Stimulated activated CD4-positive, alpha-beta T cell treated with anti-CD3 and anti-CD28 coated beads, Interleukin-12 subunit alpha, Interleukin-12 subunit beta, amount 100 ng/mL, for 48 hours (primary cell): Measurements from ENCODE around the gene NPIPA7.
"Not testable (repeated sequence)": the region's sequence is repeated elsewhere in the genome, so short reads cannot be mapped to it uniquely, and the experiment has no call there.

Experiments used
- DNase-seq, 3 donors: peaks; one replicate each; pipeline ENCODE4 v3.0.0-alpha.2; 2020; ENCODE audit warnings: low read depth in 2 of 3, low spot score in 1 of 3

The NPIPA7 gene

DNA sequence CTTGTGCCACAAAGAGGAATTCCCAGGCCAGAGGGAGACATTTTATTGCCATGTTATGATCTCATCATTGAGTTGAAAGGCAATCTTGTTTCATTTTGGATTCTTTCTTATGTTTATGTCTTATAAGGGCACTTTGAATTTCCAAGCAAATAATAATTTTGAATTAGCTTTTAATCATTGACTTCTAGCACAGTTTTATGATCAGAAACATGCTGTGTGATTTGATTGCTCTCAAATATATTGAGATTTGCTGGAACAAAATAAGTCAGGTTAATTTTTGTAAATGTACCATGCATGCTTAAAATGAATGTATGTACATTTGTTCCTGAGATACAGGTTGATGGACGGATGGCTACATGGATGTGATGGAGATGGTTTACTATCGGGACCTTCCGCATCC, at the start of gene NPIPA7:
Gene NPIPA7, plus strand, starts transcription at position 301 of the 400 bp plus-strand sequence. CDS start 105 bp downstream, outside the sequence.
- not testable (repeated sequence) for DNase-seq

DNA sequence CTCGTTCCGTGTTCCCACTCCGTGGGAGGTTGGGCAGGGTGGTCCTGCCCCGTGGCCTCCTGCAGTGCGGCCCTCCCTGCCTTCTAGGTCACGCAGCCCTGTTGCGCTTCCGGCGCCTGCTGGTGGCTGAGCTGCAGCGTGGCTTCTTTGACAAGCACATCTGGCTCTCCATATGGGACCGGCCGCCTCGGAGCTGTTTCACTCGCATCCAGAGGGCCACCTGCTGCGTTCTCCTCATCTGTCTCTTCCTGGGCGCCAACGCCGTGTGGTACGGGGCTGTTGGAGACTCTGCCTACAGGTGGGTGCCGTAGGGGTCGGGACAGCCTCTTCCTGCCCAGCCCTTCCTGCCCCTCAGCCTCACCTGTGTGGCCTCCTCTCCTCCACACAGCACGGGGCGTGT, 47.5 kb upstream of the NPIPA7 start:
- DNase-seq, result not testable (repeated sequence)

DNA sequence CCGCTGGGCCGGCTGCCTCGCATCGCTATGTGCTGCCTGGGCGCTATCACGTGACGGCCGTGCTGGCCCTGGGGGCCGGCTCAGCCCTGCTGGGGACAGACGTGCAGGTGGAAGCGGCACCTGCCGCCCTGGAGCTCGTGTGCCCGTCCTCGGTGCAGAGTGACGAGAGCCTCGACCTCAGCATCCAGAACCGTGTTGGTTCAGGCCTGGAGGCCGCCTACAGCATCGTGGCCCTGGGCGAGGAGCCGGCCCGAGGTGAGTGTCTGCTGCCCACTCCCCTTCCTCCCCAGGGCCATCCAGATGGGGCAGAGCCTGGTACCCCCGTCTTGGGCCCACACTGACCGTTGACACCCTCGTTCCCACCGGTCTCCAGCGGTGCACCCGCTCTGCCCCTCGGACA, 21.4 kb upstream of the NPIPA7 start:
- DNase-seq, result not testable (repeated sequence)

DNA sequence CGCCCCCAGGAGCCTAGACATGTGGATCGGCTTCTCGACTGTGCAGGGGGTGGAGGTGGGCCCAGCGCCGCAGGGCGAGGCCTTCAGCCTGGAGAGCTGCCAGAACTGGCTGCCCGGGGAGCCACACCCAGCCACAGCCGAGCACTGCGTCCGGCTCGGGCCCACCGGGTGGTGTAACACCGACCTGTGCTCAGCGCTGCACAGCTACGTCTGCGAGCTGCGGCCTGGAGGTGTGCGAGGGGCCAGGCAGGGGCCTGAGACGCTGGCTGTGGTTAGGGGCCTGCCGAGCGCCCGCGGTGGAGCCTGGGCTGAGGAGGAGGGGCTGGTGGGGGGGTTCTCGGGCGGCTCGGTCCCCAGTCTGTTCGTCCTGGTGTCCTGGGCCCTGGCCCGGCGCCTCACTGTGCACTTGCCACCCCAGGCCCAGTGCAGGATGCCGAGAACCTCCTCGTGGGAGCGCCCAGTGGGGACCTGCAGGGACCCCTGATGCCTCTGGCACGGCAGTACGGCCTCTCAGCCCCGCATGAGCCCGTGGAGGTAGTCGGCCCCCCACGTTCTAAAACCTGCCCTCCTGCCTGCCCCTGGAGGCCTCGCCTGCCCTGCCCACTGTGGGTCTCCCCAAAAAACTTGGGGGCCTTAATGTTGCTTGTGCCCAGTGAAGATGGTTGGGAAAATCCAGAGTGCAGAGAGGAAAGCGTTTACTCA, 20.2 kb upstream of the NPIPA7 start:
- not testable (repeated sequence) for DNase-seq

DNA sequence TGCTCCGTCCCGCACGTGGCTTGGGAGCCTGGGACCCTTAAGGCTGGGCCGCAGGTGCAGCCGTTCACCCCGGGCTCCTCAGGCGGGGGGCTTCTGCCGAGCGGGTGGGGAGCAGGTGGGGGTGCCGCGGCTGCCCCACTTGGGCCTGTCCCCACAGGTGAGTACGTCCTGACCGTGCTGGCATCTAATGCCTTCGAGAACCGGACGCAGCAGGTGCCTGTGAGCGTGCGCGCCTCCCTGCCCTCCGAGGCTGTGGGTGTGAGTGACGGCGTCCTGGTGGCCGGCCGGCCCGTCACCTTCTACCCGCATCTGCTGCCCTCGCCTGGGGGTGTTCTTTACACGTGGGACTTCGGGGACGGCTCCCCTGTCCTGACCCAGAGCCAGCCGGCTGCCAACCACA, 15.3 kb upstream of the NPIPA7 start:
- not testable (repeated sequence) for DNase-seq

DNA sequence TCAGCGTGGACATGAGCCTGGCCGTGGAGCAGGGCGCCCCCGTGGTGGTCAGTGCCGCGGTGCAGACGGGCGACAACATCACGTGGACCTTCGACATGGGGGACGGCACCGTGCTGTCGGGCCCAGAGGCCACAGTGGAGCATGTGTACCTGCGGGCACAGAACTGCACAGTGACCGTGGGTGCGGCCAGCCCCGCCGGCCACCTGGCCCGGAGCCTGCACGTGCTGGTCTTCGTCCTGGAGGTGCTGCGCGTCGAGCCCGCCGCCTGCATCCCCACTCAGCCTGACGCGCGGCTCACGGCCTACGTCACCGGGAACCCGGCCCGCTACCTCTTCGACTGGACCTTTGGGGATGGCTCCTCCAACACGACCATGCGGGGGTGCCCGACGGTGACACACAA, 14.8 kb upstream of the NPIPA7 start:
- DNase-seq, result not testable (repeated sequence)

DNA sequence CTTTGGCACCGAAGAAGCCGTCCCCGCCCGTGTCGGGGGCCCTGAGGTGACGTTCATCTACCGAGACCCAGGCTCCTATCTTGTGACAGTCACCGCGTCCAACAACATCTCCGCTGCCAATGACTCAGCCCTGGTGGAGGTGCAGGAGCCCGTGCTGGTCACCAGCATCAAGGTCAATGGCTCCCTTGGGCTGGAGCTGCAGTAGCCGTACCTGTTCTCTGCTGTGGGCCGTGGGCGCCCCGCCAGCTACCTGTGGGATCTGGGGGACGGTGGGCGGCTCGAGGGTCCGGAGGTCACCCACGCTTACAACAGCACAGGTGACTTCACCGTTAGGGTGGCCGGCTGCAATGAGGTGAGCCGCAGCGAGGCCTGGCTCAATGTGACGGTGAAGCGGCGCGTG, 14.2 kb upstream of the NPIPA7 start:
- DNase-seq, result not testable (repeated sequence)

DNA sequence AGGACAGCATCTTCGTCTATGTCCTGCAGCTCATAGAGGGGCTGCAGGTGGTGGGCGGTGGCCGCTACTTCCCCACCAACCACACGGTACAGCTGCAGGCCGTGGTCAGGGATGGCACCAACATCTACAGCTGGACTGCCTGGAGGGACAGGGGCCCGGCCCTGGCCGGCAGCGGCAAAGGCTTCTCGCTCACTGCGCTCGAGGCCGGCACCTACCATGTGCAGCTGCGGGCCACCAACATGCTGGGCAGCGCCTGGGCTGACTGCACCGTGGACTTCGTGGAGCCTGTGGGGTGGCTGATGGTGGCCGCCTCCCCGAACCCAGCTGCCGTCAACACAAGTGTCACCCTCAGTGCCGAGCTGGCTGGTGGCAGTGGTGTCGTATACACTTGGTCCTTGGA, 13.6 kb upstream of the NPIPA7 start:
- not testable (repeated sequence) for DNase-seq

DNA sequence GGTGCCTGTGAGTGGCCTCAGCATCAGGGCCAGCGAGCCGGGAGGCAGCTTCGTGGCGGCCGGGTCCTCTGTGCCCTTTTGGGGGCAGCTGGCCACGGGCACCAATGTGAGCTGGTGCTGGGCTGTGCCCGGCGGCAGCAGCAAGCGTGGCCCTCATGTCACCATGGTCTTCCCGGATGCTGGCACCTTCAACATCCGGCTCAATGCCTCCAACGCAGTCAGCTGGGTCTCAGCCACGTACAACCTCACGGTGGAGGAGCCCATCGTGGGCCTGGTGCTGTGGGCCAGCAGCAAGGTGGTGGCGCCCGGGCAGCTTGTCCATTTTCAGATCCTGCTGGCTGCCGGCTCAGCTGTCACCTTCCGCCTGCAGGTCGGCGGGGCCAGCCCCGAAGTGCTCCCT, 13.1 kb upstream of the NPIPA7 start:
- not testable (repeated sequence) for DNase-seq

DNA sequence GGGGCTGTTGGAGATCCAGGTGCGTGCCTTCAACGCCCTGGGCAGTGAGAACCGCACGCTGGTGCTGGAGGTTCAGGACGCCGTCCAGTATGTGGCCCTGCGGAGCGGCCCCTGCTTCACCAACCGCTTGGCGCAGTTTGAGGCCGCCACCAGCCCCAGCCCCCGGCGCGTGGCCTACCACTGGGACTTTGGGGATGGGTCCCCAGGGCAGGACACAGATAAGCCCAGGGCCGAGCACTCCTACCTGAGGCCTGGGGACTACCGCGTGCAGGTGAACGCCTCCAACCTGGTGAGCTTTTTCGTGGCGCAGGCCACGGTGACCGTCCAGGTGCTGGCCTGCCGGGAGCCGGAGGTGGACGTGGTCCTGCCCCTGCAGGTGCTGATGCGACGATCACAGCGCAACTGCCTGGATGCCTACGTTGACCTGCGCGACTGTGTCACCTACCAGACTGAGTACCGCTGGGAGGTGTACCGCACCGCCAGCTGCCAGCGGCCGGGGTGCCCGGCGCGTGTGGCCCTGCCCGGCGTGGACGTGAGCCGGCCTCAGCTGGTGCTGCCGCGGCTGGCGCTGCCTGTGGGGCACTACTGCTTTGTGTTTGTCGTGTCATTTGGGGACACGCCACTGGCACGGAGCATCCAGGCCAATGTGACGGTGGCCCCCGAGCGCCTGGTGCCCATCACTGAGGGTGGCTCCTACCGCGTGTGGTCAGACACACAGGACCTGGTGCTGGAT, 12.2 kb upstream of the NPIPA7 start:
- DNase-seq, result not testable (repeated sequence)

DNA sequence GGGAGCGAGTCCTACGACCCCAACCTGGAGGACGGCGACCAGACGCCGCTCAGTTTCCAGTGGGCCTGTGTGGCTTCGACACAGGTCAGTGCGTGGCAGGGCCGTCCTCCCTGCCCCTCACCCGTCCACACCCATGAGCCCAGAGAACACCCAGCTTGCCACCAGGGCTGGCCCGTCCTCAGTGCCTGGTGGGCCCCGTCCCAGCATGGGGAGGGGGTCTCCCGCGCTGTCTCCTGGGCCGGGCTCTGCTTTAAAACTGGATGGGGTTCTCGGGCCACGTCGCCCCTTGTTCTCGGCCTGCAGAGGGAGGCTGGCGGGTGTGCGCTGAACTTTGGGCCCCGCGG, 11.7 kb upstream of the NPIPA7 start:
- DNase-seq, result not testable (repeated sequence)

DNA sequence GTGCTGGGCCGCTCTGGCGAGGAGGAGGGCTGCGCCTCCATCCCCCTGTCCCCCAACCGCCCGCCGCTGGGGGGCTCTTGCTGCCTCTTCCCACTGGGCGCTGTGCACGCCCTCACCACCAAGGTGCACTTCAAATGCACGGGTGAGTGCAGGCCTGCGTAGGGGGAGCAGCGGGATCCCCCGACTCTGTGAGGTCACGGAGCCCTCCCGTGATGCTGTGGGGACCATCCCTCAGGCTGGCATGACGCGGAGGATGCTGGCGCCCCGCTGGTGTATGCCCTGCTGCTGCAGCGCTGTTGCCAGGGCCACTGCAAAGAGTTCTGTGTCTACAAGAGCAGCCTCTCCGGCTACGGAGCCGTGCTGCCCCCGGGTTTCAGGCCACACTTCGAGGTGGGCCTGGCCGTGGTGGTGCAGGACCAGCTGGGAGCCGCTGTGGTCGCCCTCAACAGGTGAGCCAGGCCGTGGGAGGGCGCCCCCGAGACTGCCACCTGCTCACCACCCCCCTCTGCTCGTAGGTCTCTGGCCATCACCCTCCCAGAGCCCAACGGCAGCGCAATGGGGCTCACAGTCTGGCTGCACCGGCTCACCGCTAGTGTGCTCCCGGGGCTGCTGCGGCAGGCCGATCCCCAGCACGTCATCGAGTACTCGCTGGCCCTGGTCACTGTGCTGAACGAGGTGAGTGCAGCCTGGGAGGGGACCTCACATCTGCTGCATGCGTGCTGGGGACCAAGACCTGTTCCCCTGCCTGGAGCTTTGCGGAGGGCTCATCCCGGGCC, 9.7 kb upstream of the NPIPA7 start:
- not testable (repeated sequence) for DNase-seq

DNA sequence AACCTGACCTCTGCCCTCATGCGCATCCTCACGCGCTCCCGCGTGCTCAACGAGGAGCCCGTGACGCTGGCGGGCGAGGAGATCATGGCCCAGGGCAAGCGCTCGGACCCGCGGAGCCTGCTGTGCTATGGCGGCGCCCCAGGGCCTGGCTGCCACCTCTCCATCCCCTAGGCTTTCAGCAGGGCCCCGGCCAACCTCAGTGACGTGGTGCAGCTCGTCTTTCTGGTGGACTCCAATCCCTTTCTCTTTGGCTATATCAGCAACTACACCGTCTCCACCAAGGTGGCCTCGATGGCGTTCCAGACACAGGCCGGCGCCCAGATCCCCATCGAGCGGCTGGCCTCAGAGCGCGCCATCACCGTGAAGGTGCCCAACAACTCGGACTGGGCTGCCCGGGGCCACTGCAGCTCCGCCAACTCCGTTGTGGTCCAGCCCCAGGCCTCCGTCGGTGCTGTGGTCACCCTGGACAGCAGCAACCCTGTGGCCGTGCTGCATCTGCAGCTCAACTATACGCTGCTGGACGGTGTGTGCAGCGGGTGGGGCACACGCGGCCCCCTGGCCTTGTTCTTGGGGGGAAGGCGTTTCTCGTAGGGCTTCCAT, 7.7 kb upstream of the NPIPA7 start:
- DNase-seq, result not testable (repeated sequence)

DNA sequence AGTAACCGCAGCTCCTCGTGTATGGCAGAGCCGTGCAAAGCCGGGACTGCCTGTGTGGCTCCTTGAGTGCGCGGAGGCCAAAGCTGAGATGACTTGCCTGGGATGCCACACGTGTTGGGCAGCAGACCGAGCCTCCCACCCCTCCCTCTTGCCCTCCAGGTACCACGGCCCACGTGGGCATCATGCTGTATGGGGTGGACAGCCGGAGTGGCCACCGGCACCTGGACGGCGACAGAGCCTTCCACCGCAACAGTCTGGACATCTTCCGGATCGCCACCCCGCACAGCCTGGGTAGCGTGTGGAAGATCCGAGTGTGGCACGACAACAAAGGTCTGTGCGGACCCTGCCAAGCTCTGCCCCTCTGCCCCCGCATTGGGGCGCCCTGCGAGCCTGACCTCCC, 4.7 kb upstream of the NPIPA7 start:
- DNase-seq, result not testable (repeated sequence)

DNA sequence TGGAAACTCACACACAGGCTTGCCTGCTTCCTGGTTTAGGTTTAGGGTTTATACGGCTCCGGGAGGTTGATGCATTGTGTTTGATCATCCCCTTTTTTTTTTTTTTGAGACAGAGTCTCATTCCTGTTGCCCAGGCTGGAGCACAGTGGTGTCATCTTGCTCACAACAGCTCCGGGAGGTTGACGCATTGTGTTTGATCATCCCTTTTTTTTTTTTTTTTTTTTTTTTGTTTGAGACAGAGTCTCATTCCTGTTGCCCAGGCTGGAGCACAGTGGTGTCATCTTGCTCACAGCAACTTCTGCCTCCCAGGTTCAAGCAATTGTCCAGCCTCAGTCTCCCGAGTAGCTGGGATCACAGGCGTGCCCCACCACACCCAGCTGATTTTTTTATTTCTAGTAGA, 20.7 kb downstream of the NPIPA7 start:
- not testable (repeated sequence) for DNase-seq

DNA sequence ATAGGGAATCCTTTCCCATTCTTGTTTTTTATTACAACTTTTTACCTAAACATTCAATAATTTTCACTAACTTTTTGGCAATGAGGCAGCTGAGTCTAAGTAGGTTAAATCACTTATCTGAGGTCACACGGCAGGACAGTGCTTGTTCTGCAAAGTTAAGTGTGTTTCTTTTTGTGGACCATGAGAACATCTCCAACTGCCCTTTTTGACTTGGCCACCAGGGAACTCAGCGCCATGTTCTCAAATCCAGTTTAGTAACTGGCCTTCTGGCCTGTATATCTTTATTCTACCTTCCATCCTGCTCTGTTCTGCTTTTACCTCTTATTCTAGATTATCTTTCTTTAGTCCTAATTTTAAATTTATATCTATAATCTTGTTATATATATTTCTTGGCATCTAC, 23.4 kb downstream of the NPIPA7 start:
- DNase-seq, result not testable (repeated sequence)

DNA sequence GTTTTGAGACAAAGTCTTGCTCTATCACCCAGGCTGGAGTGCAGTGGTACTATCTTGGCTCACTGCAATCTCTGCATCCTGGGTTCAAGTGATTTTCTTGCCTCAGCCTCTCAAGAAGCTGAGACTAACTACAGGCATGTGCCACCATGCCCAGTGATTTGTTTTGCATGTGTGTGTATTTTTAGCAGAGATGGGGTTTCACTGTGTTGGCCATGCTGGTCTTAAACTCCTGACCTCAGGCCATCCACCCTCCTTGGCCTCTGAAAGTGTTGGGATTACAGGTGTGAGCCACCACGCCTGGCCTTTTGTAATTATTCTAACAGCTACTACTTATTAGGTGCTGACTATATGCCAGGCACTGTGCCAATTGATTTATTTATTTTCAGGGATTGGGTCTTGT, 25.3 kb downstream of the NPIPA7 start:
- DNase-seq, result not testable (repeated sequence)

DNA sequence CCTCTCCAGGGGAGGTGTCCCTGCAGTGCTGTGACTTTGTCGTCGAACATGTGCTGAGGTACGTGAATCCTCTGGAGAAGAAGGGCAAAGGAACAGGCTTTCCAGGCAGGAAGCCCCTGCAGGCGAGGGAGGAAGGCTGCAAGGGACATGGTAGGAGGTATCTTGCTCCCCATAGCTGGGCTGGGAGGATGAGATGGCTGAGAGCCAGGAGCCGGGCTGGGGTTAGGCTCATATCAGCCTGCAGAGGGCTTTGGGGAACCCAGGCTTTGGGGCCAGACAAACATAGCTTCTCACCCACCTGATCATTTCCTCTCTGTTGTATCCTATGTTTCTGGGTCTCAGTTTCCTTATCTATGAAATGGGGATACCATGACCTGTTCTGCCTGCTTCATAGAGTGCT, 26.5 kb downstream of the NPIPA7 start:
- not testable (repeated sequence) for DNase-seq

DNA sequence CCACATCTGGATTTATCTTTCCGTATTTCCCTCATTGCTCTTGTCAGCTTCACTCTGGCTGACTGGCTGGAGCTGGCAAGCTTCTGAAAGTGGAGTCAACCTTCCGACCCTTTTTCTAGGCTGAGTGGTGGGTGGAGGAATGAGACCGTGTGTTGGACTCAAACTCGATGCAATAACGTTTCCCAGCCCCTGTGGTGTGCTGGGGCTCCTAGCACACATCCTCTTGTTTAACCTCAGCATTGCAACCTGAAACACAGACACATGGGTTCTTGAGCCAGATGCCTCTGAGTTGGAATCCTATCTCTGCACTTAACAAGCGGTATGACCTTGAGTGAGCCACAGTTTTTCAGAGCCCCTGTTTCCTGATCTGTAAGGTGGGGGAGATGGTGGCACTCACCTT, 29.5 kb downstream of the NPIPA7 start:
- DNase-seq, result not testable (repeated sequence)

DNA sequence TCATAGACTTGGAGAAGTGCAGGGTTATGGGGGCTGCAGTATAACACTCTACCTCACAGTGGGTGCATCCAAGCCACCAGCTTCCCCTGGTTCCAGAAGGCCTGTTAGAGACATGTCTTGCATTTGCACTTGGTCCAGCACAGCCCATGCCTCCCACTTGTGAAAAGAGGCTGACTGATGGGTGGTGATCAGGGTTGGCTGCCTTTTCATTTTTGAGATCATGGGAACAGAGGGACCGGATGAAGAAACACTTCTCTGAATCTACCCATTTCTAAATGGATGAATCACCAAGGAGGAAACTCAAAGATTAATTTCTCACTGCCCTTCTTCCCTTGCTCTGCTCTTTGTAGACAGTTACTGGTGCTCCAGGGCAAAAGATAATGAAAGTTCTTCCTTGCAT, 34.8 kb downstream of the NPIPA7 start:
- not testable (repeated sequence) for DNase-seq

DNA sequence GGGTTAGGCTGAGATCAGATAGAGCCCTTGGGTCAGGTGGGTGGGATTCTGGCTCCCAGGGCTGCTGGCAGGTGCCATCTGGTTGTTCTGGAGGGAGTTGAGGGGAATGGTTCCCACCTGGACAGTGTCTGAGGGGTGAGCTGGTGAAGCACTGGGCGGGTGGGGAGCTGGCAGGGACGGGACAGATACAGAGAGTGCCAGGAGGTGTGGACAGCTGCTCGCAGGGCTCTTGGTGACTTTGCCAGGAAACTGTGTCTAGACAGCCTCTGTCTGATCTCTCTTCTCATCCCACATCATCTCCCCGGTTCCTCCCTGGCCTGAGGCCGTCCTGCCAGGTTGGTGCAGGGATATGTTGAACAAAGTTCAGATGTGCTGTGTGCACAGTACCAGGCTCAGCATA, 38.1 kb downstream of the NPIPA7 start:
- DNase-seq, result not testable (repeated sequence)
